HS-27A (cell line): ENCODE data around the gene B4GALT7.

Source experiments
- DNase-seq: peaks from one replicate; pipeline ENCODE4 v3.0.0-alpha.2; 2012; ENCODE audit warnings: low read depth, missing footprints

Gene B4GALT7

GRCh38 chr5:177593511-177593910 lies 6.4 kb upstream of the B4GALT7 start:
- DNase-seq: no peak

- DNase-seq: no peak
These were observed 5.9 kb upstream of the B4GALT7 start for GRCh38 chr5:177594071-177594470.

GRCh38 chr5:177595026-177595585 lies 4.8 kb upstream of the B4GALT7 start:
- no peak for DNase-seq

- DNase-seq: no peak
These were observed 3.7 kb upstream of the B4GALT7 start for GRCh38 chr5:177595991-177596774.

- DNase-seq: no peak
These were observed 3.1 kb upstream of the B4GALT7 start for GRCh38 chr5:177596775-177597238.

- DNase-seq: no peak
These were observed 1.5 kb upstream of the B4GALT7 start for GRCh38 chr5:177598477-177598876.

GRCh38 chr5:177600508-177601018 lies 631 bp downstream of the B4GALT7 start:
- DNase-seq: no peak

- no peak for DNase-seq
These were observed 1.2 kb downstream of the B4GALT7 start for GRCh38 chr5:177601126-177601525.

GRCh38 chr5:177601577-177602457 lies 1.9 kb downstream of the B4GALT7 start:
- DNase-seq: no peak

GRCh38 chr5:177602458-177602830 lies 2.5 kb downstream of the B4GALT7 start:
- DNase-seq: no peak

- no peak for DNase-seq
These were observed 3.7 kb downstream of the B4GALT7 start for GRCh38 chr5:177603631-177604030.

- DNase-seq: no peak
These were observed 4.2 kb downstream of the B4GALT7 start for GRCh38 chr5:177604116-177604521.

GRCh38 chr5:177604656-177605055 lies 4.7 kb downstream of the B4GALT7 start:
- DNase-seq: no peak

- no peak for DNase-seq
These were observed 5.1 kb downstream of the B4GALT7 start for GRCh38 chr5:177605078-177605477.

- no peak for DNase-seq
These were observed 5.7 kb downstream of the B4GALT7 start for GRCh38 chr5:177605667-177606066.

- DNase-seq: no peak
These were observed 6.4 kb downstream of the B4GALT7 start for GRCh38 chr5:177606071-177607051.

- DNase-seq: no peak
These were observed 7.2 kb downstream of the B4GALT7 start for GRCh38 chr5:177607115-177607451.

- DNase-seq: no peak
These were observed 7.7 kb downstream of the B4GALT7 start for GRCh38 chr5:177607452-177608192.

GRCh38 chr5:177608243-177609075 lies 8.5 kb downstream of the B4GALT7 start:
- DNase-seq: no peak
